ENCODE measurements around the gene PTBP1. TPM values are rescaled to one million over a fixed set of nuclear protein-coding genes. Genes with fewer than 3 reads are reported as not detected.

The PTBP1 gene
- total RNA-seq, 1 donor from 2014 or later: 674 TPM

DNA sequence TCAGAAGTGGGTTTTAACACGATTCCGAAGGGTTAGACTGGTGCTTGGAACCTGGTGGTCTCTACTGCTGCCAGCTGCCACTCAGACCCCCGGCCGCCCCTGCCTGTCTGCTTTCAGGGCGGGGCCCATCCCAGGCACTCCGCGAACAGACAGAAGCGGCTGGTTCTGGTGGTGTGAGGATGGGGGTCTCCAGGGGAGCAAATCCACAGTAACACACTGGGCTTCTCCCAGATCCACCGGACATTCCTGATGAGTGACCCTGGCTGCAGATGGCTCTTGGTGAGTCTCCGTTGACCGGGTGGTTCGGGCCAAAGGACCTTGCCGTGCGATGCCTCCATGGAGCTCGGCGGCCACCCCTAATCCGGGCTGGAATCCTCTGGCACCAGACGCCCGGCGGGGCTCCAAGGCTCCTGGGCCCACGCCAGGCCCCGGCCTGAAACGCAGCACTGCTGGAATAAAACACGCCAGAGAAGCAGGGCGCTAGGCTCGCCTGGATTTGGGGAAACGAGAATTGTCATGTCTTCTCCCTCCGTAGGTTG is 2.1 kb upstream of the PTBP1 start:
- no peak overlapping the region for H3K27ac Mint-ChIP-seq (ENCODE audit: unreplicated experiment)
- peaks cover 20% of the 10 kb centered on the region for H3K4me1 Mint-ChIP-seq
- no peaks in the 10 kb centered on the region for H3K9me3 Mint-ChIP-seq
- TF ChIP-seq, protein P1, sequence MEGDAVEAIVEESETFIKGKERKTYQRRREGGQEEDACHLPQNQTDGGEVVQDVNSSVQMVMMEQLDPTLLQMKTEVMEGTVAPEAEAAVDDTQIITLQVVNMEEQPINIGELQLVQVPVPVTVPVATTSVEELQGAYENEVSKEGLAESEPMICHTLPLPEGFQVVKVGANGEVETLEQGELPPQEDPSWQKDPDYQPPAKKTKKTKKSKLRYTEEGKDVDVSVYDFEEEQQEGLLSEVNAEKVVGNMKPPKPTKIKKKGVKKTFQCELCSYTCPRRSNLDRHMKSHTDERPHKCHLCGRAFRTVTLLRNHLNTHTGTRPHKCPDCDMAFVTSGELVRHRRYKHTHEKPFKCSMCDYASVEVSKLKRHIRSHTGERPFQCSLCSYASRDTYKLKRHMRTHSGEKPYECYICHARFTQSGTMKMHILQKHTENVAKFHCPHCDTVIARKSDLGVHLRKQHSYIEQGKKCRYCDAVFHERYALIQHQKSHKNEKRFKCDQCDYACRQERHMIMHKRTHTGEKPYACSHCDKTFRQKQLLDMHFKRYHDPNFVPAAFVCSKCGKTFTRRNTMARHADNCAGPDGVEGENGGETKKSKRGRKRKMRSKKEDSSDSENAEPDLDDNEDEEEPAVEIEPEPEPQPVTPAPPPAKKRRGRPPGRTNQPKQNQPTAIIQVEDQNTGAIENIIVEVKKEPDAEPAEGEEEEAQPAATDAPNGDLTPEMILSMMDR (conservative IDR thresholded peaks at IDR 0.05): no peak
- H3K36me3 Mint-ChIP-seq (ENCODE audit: low read depth): peaks cover 7% of the 10 kb centered on the region
- peaks cover 13% of the 10 kb centered on the region for H3K27me3 Mint-ChIP-seq (ENCODE audit: low read depth)
- H3K4me3 Mint-ChIP-seq: peak overlapping the region; percentile 49
- no peak for DNase-seq (ENCODE audit: low read depth, low spot score)

DNA sequence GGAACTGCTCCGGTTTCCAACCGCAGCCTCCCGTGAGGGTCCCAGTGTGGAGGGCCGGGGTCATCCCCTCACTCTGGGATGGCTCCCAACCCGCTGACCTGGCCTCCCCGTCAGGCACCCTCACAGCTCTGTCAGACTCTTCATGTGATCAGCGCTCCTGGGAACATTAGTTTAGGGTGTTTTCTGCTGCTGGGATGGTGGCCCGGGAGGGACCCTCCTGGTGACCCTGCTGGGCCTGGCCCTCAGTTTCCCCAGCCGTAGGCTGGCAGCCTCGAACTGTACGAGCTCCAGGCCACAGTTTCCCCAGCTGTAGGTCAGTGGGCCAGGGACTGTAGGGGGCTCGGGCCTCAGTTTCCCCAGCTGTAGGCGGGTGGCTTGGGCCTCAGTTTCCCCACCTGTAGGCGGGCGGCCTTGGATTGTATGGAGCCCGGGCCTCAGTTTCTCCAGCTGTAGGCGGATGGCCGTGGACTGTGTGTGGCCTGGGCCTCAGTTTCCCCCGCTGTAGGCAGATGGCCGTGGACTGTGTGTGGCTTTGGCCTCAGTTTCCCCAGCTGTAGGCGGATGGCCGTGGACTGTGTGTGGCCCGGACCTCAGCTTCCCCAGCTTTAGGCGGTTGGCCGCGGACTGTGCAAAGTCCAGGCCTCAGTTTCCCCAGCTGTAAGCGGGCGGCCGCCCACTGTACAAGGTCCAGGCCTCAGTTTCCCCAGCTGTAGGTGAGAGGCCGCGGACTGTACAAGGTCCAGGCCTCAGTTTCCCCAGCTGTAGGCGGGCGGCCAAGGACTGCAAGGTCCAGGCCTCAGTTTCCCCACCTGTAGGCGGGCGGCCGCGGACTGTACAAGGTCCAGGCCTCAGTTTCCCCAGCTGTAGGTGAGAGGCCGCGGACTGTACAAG is 1.3 kb upstream of the PTBP1 start:
- Mint-ChIP-seq H3K4me1 (peaks cover 26% of the 10 kb centered on the region), H3K27ac (ENCODE audit: unreplicated experiment) (no peak overlapping the region), H3K9me3 (no peaks in the 10 kb centered on the region), H3K4me3 (peak overlapping the region; percentile 98), H3K27me3 (ENCODE audit: low read depth) (peaks cover 13% of the 10 kb centered on the region), H3K36me3 (ENCODE audit: low read depth) (peaks cover 11% of the 10 kb centered on the region)
- TF ChIP-seq, protein P1 (conservative IDR thresholded peaks at IDR 0.05): no peak
- DNase-seq (ENCODE audit: low read depth, low spot score): no peak

DNA sequence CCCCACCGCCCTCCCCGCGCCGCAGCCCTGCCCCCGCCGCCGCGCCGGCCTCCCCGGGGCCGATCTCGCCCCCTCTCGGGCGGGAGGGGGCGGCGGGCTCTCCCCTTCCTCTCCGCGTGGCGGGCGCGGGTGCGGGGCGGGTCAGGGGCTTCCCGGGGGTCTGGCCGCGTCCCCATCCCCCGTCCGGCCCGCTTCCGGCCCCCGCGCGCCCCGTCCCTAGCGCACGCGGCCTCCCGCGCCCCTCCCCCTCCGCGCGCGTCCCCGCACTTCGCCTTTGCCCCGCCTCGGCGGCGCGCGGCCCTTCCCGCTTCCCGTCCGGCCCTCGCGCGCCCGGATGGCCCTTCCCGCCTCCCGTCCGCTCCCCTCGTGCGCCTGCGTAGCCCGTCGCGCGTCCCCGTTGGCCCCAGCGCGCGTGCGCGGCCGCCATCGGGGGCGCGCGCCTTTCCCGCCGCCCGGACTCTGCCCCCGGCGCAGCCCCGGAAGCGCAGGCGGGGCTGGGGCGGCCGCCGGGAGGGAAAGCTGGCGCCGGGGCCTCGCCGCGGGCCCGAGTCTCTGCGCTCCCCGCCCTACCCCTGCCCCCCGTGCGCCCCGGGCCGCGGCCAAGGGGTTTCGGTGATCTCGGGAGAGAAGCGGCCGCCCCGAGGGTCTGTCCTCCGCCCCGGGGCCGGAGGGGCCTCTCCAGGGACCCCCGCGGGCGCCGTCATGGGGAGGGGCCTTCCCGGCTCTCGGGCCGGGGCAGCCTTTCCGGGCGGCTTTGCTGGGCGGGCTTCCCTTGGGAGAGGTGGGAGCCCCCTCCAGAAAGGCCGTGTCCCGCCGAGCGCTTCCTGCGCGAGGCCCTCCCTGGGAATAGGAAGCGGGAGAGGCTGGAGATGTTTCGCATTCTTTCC is 519 bp downstream of the PTBP1 start:
- Mint-ChIP-seq H3K27me3 (ENCODE audit: low read depth) (peaks cover 16% of the 10 kb centered on the region), H3K27ac (ENCODE audit: unreplicated experiment) (peak overlapping the region; percentile 95), H3K4me3 (peak overlapping the region; percentile 98), H3K9me3 (no peaks in the 10 kb centered on the region), H3K36me3 (ENCODE audit: low read depth) (peaks cover 15% of the 10 kb centered on the region), H3K4me1 (peaks cover 38% of the 10 kb centered on the region)
- TF ChIP-seq, protein P1 (conservative IDR thresholded peaks at IDR 0.05): no peak
- DNase-seq (ENCODE audit: low read depth, low spot score): peak; percentile 76

DNA sequence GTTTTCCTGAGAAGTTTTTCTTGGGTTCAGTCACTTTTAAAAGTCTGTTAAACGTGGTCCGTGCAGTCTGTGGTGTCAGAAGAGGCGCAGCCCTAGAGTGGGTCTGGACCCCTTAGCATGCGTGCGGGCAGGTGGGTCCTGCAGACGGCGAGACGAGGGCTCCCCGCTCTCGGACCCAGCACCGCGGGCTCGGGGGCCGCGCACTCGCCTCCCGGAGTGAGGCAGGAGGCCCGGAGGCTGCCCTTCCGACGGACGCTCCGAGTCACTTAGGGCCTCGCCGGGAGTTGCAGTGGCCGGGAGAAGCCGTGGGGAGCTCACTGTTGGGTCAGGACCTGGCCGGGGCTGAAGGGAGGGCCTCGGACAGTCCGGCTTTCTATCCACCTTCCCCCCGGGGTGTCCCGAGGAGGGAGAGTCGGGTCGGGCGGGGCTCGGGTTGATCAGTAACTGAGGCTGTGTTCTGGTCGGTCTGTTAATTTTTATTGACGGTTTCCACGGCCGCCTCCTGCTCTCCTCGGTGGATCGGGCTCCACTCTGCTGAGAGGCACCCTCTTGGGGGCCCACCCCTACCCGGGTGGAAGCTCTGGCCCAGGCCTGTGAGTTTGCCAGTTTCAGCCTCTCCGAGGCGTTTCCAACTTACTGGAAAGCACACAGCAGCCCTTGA is 1.3 kb downstream of the PTBP1 start:
- peaks cover 16% of the 10 kb centered on the region for H3K36me3 Mint-ChIP-seq (ENCODE audit: low read depth)
- peaks cover 39% of the 10 kb centered on the region for H3K4me1 Mint-ChIP-seq
- H3K9me3 Mint-ChIP-seq: no peaks in the 10 kb centered on the region
- H3K27ac Mint-ChIP-seq (ENCODE audit: unreplicated experiment): peak overlapping the region; percentile 95
- H3K4me3 Mint-ChIP-seq: peak overlapping the region; percentile 98
- TF ChIP-seq, protein P1 (conservative IDR thresholded peaks at IDR 0.05): no peak
- DNase-seq (ENCODE audit: low read depth, low spot score): no peak
- peaks cover 17% of the 10 kb centered on the region for H3K27me3 Mint-ChIP-seq (ENCODE audit: low read depth)
